A673 (cell line): ENCODE measurements around the gene PABPN1L. TPM values are rescaled to one million over a fixed set of nuclear protein-coding genes. Genes with fewer than 3 reads are reported as not detected.

Source experiments
- BruUV-seq: library from RNA; stranded (reverse); fragments of 400-500 nt; replicated peaks from 2 replicates; lab custom pipeline; 2021; lab: Mats Ljungman, UMichigan
- CTCF ChIA-PET: fragments of 300-600 bp; sonication (Branson Sonifier 250); formaldehyde crosslinking; loops from one replicate; lab custom pipeline; 2022; ENCODE audit warnings: antibody characterized with exemption; lab: Charles Lee
- POLR2A ChIA-PET: fragments of 300-600 bp; sonication (Branson Sonifier 250); formaldehyde crosslinking; loops from one replicate; lab custom pipeline; 2022; ENCODE audit warnings: antibody characterized with exemption; ENCODE audit not compliant: low non-redundant PET; lab: Charles Lee
- DNase-seq: peaks from one replicate; pipeline ENCODE4 v3.0.0-alpha.2; 2015; ENCODE audit warnings: low spot score
- H3K27ac ChIP-seq: fragments of 200-600 bp; sonication (generic); 2 replicates; pipeline ENCODE4 v1.5.1; 2016; ENCODE audit warnings: mixed run types, low read depth, mild to moderate bottlenecking, mixed read lengths, antibody characterized with exemption, low read length; ENCODE audit not compliant: poor library complexity, severe bottlenecking
- H3K27me3 ChIP-seq: fragments of 200-600 bp; sonication (generic); replicated peaks from 2 replicates; pipeline ENCODE4 v1.6.1; 2017; ENCODE audit warnings: mixed run types, low read depth, mild to moderate bottlenecking, mixed read lengths, antibody characterized with exemption, low read length; ENCODE audit not compliant: insufficient read depth, poor library complexity
- H3K36me3 ChIP-seq: fragments of 200-600 bp; sonication (generic); 2 replicates; pipeline ENCODE4 v1.6.1; 2016; ENCODE audit warnings: mixed run types, mild to moderate bottlenecking, mixed read lengths, antibody characterized with exemption, low read length; ENCODE audit not compliant: insufficient read depth, poor library complexity, severe bottlenecking
- H3K4me1 ChIP-seq: fragments of 200-600 bp; sonication (generic); 2 replicates; pipeline ENCODE4 v1.6.1; 2017; ENCODE audit warnings: mixed run types, mild to moderate bottlenecking, mixed read lengths, antibody characterized with exemption, low read length; ENCODE audit not compliant: insufficient read depth, poor library complexity, severe bottlenecking
- H3K4me3 ChIP-seq: fragments of 200-600 bp; sonication (generic); 2 replicates; pipeline ENCODE4 v1.5.1; 2016; ENCODE audit warnings: low read depth, mixed run types, mild to moderate bottlenecking, mixed read lengths, low read length; ENCODE audit not compliant: poor library complexity, severe bottlenecking
- H3K9me3 ChIP-seq: fragments of 200-600 bp; sonication (generic); 2 replicates; pipeline ENCODE4 v1.6.1; 2016; ENCODE audit warnings: mixed run types, low read depth, mild to moderate bottlenecking, mixed read lengths, antibody characterized with exemption, low read length; ENCODE audit not compliant: poor library complexity, severe bottlenecking
- CTCF ChIP-seq: fragments of 300-800, 200-600 bp; sonication (generic); conservative IDR thresholded peaks from 2 replicates; pipeline ENCODE4 v1.5.1; 2017; ENCODE audit warnings: low read depth, mild to moderate bottlenecking, antibody characterized with exemption, low read length, moderate library complexity, mixed read lengths
- EZH2 ChIP-seq: fragments of 200-600 bp; sonication (generic); IDR thresholded peaks from 2 replicates; pipeline ENCODE4 v1.6.1; 2017; ENCODE audit warnings: borderline replicate concordance, low read depth, mild to moderate bottlenecking, mixed read lengths, antibody characterized with exemption, low read length; ENCODE audit not compliant: poor library complexity, severe bottlenecking
- intact Hi-C: fragments of 100-400 bp; cut with micrococcal nuclease; formaldehyde crosslinking; loops from one replicate; pipeline ENCODE4 v1.10.0; 2022; ENCODE audit not compliant: unreplicated experiment
- total RNA-seq: library from RNA; stranded (reverse); gene quantifications from 2 replicates; pipeline ENCODE4 v1.2.3, GENCODE V29; 2021

PABPN1L gene
- total RNA-seq, 1 experiment from 2014 or later, result not detected

GRCh38 chr16:88830258-88830657 is 36.2 kb downstream of the PABPN1L start:
- H3K27ac ChIP-seq, result no peak overlapping the region
- no peaks in the 10 kb centered on the region for H3K27me3 ChIP-seq
- intact Hi-C loops, result no loop called here
- no peaks in the 10 kb centered on the region for H3K4me1 ChIP-seq
- H3K4me3 ChIP-seq, result no peak overlapping the region
- TF ChIP-seq EZH2, result no peak
- no peak for TF ChIP-seq CTCF
- no peaks in the 10 kb centered on the region for H3K9me3 ChIP-seq
- peaks cover 3% of the 10 kb centered on the region for H3K36me3 ChIP-seq
- POLR2A ChIA-PET, result interaction anchor here (0.6 kb wide), 1 partner anchor 27 kb away, joined by 6 read pairs; the partner anchor contains the start of gene CDT1
- CTCF ChIA-PET, result interaction anchor here (0.7 kb wide), 1 partner anchor 204 kb away, joined by 12 read pairs; no protein-coding TSS in a partner anchor
- BruUV-seq, result no TSS peak
- DNase-seq, result no peak

- no peak overlapping the region for H3K4me3 ChIP-seq
- CTCF ChIA-PET, result no interaction called here
- TF ChIP-seq EZH2 (no peak), CTCF (no peak)
- POLR2A ChIA-PET, result no interaction called here
- BruUV-seq, result no TSS peak
- no peaks in the 10 kb centered on the region for H3K27me3 ChIP-seq
- no peak for DNase-seq
- intact Hi-C loops, result no loop called here
- H3K27ac ChIP-seq, result no peak overlapping the region
- H3K9me3 ChIP-seq, result no peaks in the 10 kb centered on the region
- no peaks in the 10 kb centered on the region for H3K4me1 ChIP-seq
- no peaks in the 10 kb centered on the region for H3K36me3 ChIP-seq
Measured at GRCh38 chr16:88828711-88829110, 37.7 kb downstream of the PABPN1L start.

GRCh38 chr16:88827727-88828126 is 38.7 kb downstream of the PABPN1L start:
- BruUV-seq, result no TSS peak
- Histone ChIP-seq H3K4me3 (no peak overlapping the region), H3K4me1 (no peaks in the 10 kb centered on the region), H3K27me3 (no peaks in the 10 kb centered on the region), H3K36me3 (no peaks in the 10 kb centered on the region), H3K27ac (no peak overlapping the region), H3K9me3 (no peaks in the 10 kb centered on the region)
- ChIA-PET POLR2A (interaction anchor here (0.6 kb wide), 1 partner anchor 10 kb away, joined by 6 read pairs; no protein-coding TSS in a partner anchor), CTCF (no interaction called here)
- intact Hi-C loops, result no loop called here
- no peak for DNase-seq
- no peak for TF ChIP-seq CTCF
- TF ChIP-seq EZH2, result no peak
